NCI-H82 (cell line): ENCODE results near the gene PSMD8.
"Not testable (repeated sequence)": the region's sequence is repeated elsewhere in the genome, so short reads cannot be mapped to it uniquely, and the experiment has no call there.

Source experiments
- DNase-seq: peaks from one replicate; lab custom pipeline; 2025; lab: John Stamatoyannopoulos, UW

Gene PSMD8

GRCh38 chr19:38362076-38362945 lies 12.1 kb upstream of the PSMD8 start:
- DNase-seq, result peak; percentile 92

GRCh38 chr19:38362946-38363688 lies 11.3 kb upstream of the PSMD8 start:
- DNase-seq, result not testable (repeated sequence)

GRCh38 chr19:38367041-38367440 lies 7.3 kb upstream of the PSMD8 start:
- DNase-seq, result no peak

DNA sequence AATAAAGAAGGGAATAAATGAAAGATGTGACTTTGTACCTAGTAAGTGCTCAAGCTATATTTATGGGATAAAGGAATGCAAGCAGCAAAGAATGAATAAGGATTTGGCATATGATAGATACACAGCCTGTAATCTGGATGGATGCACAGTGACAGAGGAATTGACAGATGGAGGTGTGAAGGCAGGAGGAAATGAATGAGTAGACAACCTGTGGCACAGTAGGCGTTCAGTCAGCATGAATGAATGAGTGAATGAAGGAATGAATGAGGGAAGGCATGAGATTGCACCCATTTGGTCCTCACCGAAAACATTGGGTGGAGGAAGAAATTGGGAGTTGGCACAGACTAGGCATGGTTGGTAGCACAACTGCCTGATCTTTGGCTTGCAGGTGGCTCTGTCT lies 4.8 kb upstream of the PSMD8 start:
- no peak for DNase-seq

- peak; percentile 29 for DNase-seq
Observed at GRCh38 chr19:38370299-38370698, 4.1 kb upstream of the PSMD8 start.

DNA sequence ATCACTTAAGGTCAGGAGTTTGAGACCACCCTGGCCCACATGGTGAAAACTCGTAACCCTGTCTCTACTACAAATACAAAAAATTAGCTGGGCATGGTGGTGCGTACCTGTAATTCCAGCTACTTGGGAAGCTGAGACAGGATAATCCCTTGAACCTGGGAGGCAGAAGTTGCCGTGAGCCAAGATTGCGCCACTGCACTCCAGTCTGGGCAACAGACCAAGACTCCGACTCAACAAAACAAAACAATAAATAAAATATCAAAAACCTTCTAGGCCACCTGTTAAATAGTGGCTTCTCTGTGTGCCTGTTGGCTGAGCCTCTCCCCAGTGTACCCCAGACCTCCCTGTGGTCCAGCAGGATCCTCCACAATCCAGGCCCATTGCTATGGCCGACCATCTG lies 3.3 kb upstream of the PSMD8 start:
- DNase-seq, result no peak

DNA sequence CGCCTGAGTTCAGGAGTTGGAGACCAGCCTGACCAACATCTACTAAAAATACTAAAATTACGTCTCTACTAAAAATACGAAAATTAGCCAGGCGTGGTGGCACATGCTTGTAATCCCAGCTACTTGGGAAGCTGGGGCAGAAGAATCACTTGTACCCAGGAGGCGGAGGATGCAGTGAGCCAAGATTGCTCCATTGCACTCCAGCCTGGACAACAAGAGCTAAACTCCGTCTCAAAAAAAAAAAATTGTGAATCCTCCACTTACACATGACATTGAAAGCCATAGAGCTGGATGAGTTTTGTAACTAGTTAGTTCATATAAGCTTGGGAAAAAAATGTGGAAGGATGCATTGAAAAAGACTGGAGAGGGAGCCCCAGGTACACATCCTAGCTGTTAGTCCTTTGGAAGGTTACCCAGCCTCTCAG lies 452 bp upstream of the PSMD8 start:
- DNase-seq, result no peak

DNA sequence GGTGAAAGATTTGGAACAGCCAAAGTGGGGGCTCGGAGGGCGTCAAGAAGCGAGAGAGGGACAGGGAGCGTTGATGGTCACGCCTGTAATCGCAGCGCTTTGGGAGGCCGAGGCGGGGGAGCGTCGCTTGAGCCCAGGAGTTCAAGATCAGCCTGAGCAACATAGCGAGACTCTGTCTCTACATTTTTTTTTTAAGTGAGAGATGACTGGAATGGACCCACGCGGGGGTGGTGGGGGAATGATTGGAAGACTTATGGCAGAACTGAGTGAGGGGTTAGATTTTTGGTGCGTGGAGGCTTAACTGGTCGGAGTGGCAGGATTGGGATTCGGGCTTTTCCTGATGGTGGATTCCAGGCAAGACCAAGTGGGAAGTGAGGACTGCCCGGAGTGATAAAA lies 725 bp downstream of the PSMD8 start:
- DNase-seq, result peak; percentile 55

- DNase-seq, result no peak
Observed at GRCh38 chr19:38375748-38376147, 1.4 kb downstream of the PSMD8 start.

DNA sequence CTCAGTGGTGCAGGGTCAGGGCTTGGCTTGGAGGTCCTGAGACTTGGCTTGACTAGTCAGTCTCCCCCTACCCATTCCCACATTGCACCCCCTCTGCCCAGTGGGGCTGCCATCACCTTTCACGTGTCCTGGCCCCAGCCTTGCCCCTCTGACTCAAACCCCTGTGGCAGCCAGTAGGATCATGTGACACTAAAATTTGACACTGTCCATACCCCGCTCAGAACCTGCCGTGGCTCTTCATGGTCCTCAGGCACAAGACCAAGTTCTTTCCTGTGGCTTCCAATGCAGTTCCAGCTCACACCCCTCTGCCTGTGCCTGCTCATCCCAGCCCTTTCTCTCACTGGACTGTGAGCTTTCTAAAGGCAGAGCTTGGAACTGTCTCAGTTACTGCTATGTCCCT lies 2.2 kb downstream of the PSMD8 start:
- no peak for DNase-seq

GRCh38 chr19:38377052-38377451 lies 2.7 kb downstream of the PSMD8 start:
- no peak for DNase-seq

DNA sequence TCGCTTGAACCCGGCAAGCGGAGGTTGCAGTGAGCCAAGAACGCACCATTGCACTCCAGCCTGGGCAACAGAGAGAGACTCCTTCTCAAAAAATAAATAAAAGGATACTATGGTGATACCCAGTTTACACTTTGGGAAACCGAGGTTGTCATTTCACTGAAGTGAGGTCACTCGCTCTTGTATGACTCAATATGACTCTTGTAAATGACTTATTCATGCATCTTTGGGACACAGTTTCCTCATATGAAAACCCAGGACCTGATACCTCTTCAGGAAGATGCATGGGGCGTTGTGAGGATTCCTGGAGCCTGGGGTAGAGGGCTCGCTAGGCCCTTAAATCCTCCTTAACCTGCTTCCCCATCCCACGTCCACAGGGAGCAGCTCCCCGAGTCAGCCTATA lies 4.5 kb downstream of the PSMD8 start:
- DNase-seq, result no peak

- DNase-seq, result no peak
Observed at GRCh38 chr19:38381138-38381537, 6.8 kb downstream of the PSMD8 start.

DNA sequence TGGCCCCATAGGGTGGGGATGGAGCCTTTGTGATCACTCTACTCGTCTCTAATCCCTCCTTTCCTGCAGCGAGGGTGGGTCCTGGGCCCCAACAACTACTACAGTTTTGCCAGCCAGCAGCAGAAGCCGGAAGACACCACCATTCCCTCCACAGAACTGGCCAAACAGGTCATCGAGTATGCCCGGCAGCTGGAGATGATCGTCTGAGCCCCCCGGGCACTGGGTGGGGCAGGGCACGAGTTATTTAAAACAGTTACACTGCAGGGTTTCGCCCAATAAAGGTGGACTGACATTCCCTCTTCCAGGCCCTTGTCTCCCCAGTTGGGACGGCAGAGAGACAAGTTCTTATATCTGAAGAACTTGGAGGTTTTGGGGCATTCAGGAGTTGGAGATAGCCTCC lies 8.8 kb downstream of the PSMD8 start:
- no peak for DNase-seq

GRCh38 chr19:38383743-38384142 lies 9.4 kb downstream of the PSMD8 start:
- DNase-seq, result no peak

GRCh38 chr19:38384209-38385027 lies 10.0 kb downstream of the PSMD8 start:
- peak; percentile 47 for DNase-seq

DNA sequence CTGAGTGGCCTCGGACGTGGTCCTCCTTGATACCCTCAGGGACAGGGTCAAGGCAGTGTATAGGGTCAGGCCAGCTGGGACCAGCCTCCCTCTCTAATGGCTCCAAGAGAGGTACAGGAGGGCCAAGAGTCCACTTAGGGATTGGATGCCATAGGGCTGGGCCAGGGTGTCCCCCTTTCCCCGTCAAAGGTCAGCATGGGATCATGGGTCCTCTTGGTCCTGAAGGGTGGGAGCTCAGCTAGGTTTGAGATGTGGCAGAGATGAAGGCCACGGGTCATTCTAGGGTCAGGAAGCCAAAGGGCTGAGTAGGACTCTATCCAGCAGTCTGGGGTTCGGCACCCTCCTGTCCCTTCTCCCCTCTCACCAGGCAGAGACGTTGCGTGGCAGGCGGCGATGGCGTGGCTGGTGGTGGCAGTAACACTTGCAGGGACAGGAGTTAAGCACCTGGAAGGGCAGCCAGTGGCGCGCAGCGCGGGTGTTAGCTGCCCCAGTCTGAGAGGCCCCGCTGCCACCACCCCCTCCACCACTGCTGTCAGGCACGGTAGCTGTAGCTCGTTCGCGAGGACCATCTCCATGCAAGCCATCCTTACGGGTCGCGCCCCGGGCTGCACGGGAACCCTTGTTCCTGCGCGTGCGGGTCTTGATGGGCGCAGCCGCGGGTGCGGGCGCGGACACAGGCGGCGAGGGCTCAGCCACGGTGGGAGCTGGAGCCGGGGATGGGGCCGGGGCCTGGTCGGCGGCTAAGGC lies 10.9 kb downstream of the PSMD8 start:
- no peak for DNase-seq

DNA sequence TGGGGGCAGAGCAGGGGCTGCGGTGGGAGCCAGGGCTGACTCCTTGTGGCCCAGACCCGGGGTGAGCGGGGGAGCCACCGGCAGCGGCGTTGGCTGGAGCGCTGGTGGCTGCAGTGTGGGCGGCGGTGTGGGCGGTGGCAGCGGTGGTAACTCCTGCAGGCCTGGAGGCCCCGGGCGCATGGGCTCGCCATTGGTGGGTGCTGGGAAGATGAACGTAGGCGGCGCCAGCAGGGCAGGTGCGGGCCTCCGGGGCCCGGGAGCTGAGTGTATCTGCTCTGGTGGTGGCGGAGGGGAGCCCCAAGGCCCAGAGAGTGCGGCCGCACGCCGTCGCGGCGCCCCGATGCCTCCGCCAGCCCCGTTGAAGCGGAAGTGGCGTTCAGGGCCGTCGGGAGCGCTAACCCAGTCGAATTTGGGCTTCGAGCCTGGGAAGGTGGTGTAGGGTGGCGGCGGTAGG lies 11.5 kb downstream of the PSMD8 start:
- DNase-seq, result no peak

GRCh38 chr19:38386300-38386970 lies 12.1 kb downstream of the PSMD8 start:
- DNase-seq, result no peak

- DNase-seq, result no peak
Observed at GRCh38 chr19:38386971-38387549, 12.7 kb downstream of the PSMD8 start.
